Neural cell (in vitro differentiated cells): ENCODE results near the gene RDX.

Experiments used
- EZH2 ChIP-seq: fragments of 200-600, 300-800 bp; shearing (Covaris generic), sonication (generic); IDR thresholded peaks from 2 replicates; pipeline ENCODE4 v1.6.1; 2014; ENCODE audit warnings: antibody characterized with exemption, low read length, borderline replicate concordance, mild to moderate bottlenecking; ENCODE audit not compliant: insufficient read depth, poor library complexity, severe bottlenecking
- MXI1 ChIP-seq: fragments of 450-650 bp; conservative IDR thresholded peaks from 2 replicates; pipeline ENCODE4 v1.6.1; 2014; ENCODE audit warnings: antibody characterized with exemption, mild to moderate bottlenecking; ENCODE audit not compliant: poor library complexity, severe bottlenecking
- POLR2AphosphoS5 ChIP-seq: IDR thresholded peaks from 2 replicates; pipeline ENCODE4 v1.6.1; 2012
- RAD21 ChIP-seq: fragments of 450-650 bp; conservative IDR thresholded peaks from 2 replicates; pipeline ENCODE4 v1.6.1; 2014; ENCODE audit warnings: antibody characterized with exemption, mild to moderate bottlenecking, moderate library complexity
- REST ChIP-seq: IDR thresholded peaks from 2 replicates; pipeline ENCODE4 v1.6.1; 2012; ENCODE audit warnings: borderline replicate concordance
- TF ChIP-seq, protein P1 (sequence below): fragments of 450-650 bp; IDR thresholded peaks from 2 replicates; pipeline ENCODE4 v1.5.1; 2014; ENCODE audit warnings: antibody characterized with exemption, mild to moderate bottlenecking, moderate library complexity; ENCODE audit not compliant: poor library complexity, severe bottlenecking

DNA sequence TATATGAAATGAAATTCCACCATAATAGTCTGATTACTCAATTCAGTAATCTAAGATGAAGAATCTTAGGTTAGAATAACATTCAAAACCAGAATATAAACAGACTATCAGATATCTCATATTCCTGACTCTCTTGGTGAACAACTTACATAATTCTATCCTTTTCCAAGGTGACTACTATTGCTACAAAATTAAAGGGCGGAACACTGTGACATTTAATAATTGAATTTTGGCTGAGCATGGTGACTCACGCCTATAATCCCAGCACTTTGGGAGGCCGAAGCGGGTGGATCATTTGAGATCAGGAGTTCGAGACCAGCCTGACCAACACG, 34.4 kb downstream of the RDX start:
- TF ChIP-seq RAD21 (no peak), EZH2 (no peak), MXI1 (no peak), REST (no peak), POLR2AphosphoS5 (no peak)
- TF ChIP-seq, protein P1, sequence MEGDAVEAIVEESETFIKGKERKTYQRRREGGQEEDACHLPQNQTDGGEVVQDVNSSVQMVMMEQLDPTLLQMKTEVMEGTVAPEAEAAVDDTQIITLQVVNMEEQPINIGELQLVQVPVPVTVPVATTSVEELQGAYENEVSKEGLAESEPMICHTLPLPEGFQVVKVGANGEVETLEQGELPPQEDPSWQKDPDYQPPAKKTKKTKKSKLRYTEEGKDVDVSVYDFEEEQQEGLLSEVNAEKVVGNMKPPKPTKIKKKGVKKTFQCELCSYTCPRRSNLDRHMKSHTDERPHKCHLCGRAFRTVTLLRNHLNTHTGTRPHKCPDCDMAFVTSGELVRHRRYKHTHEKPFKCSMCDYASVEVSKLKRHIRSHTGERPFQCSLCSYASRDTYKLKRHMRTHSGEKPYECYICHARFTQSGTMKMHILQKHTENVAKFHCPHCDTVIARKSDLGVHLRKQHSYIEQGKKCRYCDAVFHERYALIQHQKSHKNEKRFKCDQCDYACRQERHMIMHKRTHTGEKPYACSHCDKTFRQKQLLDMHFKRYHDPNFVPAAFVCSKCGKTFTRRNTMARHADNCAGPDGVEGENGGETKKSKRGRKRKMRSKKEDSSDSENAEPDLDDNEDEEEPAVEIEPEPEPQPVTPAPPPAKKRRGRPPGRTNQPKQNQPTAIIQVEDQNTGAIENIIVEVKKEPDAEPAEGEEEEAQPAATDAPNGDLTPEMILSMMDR = no peak
